WI38 (cell line): Measurements from ENCODE around the gene FNDC11.
A peak's percentile ranks its signal among the peaks of the same experiment; 100 is the strongest.

Source experiments
- H3K4me3 ChIP-seq: 2 replicates; pipeline ENCODE4 v1.5.1; 2011; ENCODE audit warnings: low read depth, mild to moderate bottlenecking, control low read depth, low read length
- CTCF ChIP-seq: IDR thresholded peaks from 2 replicates; pipeline ENCODE4 v1.5.1; 2012; ENCODE audit warnings: low read depth, mild to moderate bottlenecking, control low read depth, low read length

FNDC11 gene

GRCh38 chr20:63552481-63553249 is 1.3 kb upstream of the FNDC11 start:
- no peak overlapping the region for H3K4me3 ChIP-seq

GRCh38 chr20:63553251-63553932 is 567 bp upstream of the FNDC11 start:
- TF ChIP-seq CTCF = no peak
- peak overlapping the region; percentile 66 for H3K4me3 ChIP-seq

More at GRCh38 chr20:63552481-63553249, 1.3 kb upstream of the FNDC11 start:
- no peak for TF ChIP-seq CTCF

- TF ChIP-seq CTCF = no peak
- peak overlapping the region; percentile 66 for H3K4me3 ChIP-seq
Measured at GRCh38 chr20:63554361-63555278, 661 bp downstream of the FNDC11 start.

GRCh38 chr20:63555661-63556381 is 1.9 kb downstream of the FNDC11 start:
- no peak for TF ChIP-seq CTCF
- no peak overlapping the region for H3K4me3 ChIP-seq

- TF ChIP-seq CTCF = no peak
- H3K4me3 ChIP-seq = no peak overlapping the region
Measured at GRCh38 chr20:63556873-63557478, 3.0 kb downstream of the FNDC11 start.

- TF ChIP-seq CTCF = no peak
Measured at GRCh38 chr20:63557481-63557891, 3.5 kb downstream of the FNDC11 start.

More at GRCh38 chr20:63557481-63557891, 3.5 kb downstream of the FNDC11 start:
- H3K4me3 ChIP-seq = no peak overlapping the region
